H1 (cell line): Measurements from ENCODE around the gene SLC44A1. TPM values are rescaled to one million over a fixed set of nuclear protein-coding genes. Genes with fewer than 3 reads are reported as not detected.

ENCODE experiments used
- CBX8 ChIP-seq: fragments of 300-800, 300-1000 bp; sonication (generic); IDR thresholded peaks from 2 replicates; pipeline ENCODE4 v1.7.1; 2016; ENCODE audit warnings: low read depth, low read length, borderline replicate concordance
- CHD7 ChIP-seq: fragments of 300-600 bp; sonication (generic); IDR thresholded peaks from 2 replicates; pipeline ENCODE4 v1.7.1; 2012; ENCODE audit warnings: low read length, moderate library complexity, mild to moderate bottlenecking, inconsistent platforms; ENCODE audit not compliant: insufficient replicate concordance
- E2F6 ChIP-seq: IDR thresholded peaks from 2 replicates; pipeline ENCODE4 v1.6.1; 2012; ENCODE audit warnings: inconsistent platforms
- GTF2F1 ChIP-seq: IDR thresholded peaks from 2 replicates; pipeline ENCODE4 v1.6.1; 2012; ENCODE audit warnings: low read depth, low read length, improper control_type of control experiment, borderline replicate concordance
- HDAC6 ChIP-seq: IDR thresholded peaks from one replicate; pipeline ENCODE4 v1.7.1; 2012; ENCODE audit warnings: low read depth, mild to moderate bottlenecking, inconsistent platforms, low read length, moderate library complexity
- RBBP5 ChIP-seq: IDR thresholded peaks from 2 replicates; pipeline ENCODE4 v1.7.1; 2012; ENCODE audit warnings: low read depth, mild to moderate bottlenecking, inconsistent platforms, low read length, moderate library complexity, borderline replicate concordance
- SIX5 ChIP-seq: IDR thresholded peaks from 2 replicates; pipeline ENCODE4 v1.6.1; 2011; ENCODE audit warnings: mild to moderate bottlenecking, low read depth, low read length
- polyA plus RNA-seq, 7 experiments: library from polyadenylated mRNA; depleted of rRNA in 3 of 7; stranded (reverse) in 5 of 7; unstranded in 2 of 7; fragments of >200 nt in 5 of 7; fragments of 200-250 nt in 2 of 7; gene quantifications; 1 replicate in 5 of 7; 2 replicates in 1 of 7; 4 replicates in 1 of 7; pipeline versions ENCODE4 v1.2.1 to v1.2.3, GENCODE V29; 2011 to 2013; ENCODE audit warnings: missing spikeins in 2 of 7, mixed read lengths in 2 of 7
- total RNA-seq: library from RNA; stranded (reverse); fragmentation: NEBNext Ultra II Directional; extraction: Animal tissue kit (Norgen Biotek cat#: 25700); gene quantifications from 2 replicates; pipeline ENCODE4 v1.2.1, GENCODE V29; 2021

SLC44A1 gene
- total and polyA plus RNA-seq, 2 of the 8 experiments (the other 6 are each of a cell fraction or from before 2014, with no cell fraction given): 30.5 to 71.2 TPM

- TF ChIP-seq CHD7 (no peak), CBX8 (no peak), RBBP5 (no peak), SIX5 (no peak), GTF2F1 (no peak), HDAC6 (no peak), E2F6 (no peak)
These were observed 95.4 kb downstream of the SLC44A1 start (continued) for GRCh38 chr9:105339849-105340248.
